Islet of Langerhans (tissue), 1 donor: ENCODE measurements around the gene RAB40B.
"Not testable (repeated sequence)": the region's sequence is repeated elsewhere in the genome, so short reads cannot be mapped to it uniquely, and the experiment has no call there.

Source experiments
- FAIRE-seq: peaks from one replicate; lab custom pipeline; 2011; peaks lifted over from hg19 to GRCh38; lab: Jason Lieb, UNC

RAB40B gene

DNA sequence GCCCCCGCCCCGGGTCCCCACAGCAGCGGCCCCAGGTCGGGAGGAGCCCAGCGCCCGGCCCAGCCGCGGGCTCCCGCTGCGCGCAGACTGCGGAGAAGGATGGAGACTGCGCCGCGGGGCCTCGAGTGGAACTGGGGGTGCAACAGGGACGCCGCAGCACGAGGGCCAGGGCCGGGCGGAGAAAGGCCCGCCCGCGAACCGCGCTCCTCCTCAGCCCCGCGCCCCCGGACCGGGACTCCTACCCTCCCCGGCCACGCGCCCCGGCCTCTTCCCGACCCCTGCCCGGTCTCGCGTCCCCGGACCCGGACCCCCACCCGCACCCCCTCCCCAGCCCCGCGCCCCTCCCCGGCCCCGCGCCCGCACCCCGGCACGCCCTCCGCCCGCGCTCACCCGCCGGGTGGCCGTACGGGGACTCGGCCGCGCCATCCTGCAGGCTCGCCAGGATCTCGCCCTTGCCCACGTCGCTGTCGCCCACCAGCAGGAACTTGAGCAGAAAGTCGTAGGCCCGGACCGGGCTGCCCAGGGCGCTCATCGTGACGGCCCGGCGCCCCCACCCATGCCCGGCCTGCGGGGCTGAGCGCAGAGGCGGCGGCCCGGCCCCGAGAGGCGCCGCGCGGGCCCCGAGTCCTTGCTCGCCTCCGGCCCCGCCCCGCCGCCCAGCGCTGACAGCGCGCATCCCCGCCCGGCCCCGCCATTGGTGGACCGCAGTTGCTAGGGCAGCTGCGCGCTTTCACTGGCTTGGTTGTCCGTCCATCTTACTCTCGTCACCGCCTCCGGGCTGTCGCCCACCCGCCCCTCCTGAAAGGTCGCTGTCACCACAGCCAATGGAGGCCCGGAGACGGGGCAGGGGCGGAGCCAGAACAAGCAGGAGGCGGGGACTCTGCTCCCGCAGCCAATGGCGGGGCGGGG lies at the start of gene RAB40B:
RAB40B (minus strand) TSS at position 634 of the 909 bp plus-strand sequence; CDS start at position 532, 102 bp downstream.
- peak; percentile 13 for FAIRE-seq

DNA sequence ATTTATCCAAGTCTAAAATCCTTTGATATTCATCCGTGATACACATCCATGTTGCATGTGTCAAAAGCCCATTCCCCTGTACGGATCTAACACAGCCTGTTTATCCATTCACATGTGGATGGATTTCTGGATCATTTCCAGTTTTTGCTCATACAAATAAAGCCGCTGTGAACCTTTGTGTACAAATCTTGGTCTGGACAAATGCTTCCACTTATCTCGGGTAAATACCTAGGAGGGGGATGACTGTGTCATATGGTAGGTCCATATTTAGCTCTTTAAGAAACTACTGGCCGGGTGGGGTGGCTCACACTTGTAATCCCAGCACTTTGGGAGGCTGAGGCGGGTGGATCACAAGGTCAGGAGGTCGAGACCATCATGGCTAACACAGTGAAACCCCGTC lies 47.0 kb upstream of the RAB40B start:
- no peak for FAIRE-seq

- FAIRE-seq = not testable (repeated sequence)
These were observed 46.2 kb upstream of the RAB40B start for GRCh38 chr17:82744736-82745135.

DNA sequence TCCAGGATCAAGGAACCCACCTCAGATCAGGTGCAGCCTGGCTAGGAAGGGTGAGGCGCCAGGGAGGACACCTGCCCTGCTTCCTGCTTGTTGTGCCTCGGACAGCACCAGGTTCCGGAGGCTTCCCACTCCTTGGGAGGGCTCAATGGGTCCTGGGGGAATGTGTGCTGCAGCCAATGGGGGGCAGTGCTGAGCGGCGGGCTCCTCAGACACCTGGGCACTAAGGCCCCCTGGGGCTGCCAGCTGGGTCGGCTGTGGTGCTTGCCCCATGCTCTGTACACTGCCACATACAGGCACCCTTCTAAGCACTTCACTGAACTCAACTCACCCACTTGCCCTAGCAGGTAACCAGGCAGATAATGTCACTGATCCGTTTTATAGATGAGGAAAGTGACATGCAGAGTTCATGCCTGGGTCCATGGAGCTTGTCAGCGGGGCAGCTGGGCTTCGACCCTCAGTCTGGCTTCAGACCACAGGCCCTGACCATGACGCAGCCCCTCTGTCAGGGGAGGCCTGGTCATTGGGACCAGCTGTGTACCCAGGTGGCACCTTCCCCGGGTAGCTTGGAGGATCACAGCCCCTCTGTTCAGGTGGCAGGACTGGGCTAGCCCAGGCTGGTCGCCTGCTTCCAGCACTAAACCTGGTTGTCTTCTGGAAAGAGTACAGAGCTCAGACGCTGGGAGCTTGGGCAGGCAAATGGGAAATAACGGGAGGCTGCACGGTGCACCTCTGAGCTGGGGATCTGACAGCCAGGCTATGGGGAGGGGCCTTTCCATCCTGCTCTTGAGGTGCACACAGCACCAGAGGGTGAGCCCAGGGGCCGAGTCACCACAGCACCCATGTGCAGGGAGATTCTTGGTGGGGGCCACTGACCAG lies 45.1 kb upstream of the RAB40B start:
- FAIRE-seq = no peak

DNA sequence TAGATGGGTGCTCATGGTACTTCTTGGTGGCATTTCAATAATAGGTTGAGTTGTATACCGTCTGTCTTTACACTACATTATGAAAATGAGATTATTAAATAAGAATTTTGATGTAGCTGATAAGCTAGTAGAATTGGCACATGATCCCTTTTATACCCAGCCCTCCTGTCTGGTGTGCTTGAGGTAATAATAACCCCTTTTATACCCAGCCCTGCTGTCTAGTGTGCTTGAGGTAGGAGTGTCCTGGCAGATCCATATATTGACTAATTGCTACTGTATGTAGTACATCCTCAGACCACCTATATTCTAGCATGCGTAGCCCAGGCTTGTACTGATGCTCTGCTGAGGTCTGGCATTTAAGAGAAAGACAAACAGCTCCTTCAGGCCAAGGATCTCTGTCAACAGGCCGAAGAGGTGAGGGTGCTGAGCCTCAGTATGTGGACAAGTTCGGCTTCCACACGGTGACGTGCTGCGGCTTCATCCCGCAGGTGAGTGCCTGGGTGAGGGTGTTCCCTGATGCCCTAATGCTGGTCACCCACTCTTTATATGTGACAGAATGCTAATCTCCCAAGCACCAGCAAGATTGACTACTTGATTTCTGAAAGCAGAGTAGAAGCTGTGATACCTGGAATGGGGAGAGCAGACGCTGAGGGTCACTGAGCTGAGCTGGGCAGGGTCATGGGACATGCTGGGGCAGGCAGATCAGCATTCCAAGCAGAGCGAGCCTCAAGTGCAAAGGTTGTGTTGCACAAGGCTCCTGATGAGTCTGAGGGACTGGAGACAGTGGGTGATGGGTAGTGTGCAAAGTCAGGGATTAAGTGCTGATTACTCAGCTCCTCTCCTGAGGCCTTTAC lies 42.6 kb upstream of the RAB40B start:
- FAIRE-seq = no peak

DNA sequence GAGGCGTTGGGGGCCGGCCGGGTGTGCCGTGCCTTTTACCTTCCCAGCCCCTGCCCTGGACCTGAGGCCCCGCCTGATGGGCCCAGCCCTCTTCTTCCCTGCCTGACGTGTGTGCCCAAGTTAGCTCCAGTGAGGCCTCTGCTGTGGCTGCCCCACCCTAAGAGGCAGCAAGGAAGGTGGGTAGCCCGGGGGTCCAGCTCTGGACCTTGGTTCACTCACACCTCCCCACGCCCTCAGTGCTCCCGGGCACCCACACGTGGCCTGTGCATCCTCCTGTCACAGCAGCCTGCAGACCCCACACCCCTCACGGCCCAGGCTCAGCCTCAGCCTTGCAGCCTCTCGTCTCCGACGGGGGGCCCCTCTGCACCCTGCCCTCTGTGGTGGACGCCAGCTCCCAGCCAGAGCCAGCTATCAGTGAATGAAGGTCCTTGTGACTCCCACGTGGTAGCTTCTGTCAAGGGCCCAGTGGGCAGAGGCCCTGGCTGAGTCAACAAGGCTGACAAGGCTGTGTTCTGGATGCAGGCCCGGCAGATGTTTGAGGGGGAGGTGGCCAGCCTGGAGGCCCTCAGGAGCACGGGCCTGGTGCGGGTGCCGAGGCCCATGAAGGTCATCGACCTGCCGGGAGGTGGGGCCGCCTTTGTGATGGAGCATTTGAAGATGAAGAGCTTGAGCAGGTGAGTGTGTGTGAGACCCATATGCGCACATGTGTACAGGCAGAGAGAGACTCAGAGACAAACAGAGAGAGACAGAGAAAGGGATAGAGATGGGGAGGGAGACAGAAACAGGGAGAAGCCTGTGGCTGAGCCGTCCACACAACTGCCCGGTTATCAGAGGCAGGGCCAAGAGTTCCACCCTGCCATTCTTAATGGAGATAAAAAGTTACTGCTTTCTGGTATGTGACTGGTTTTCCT lies 39.7 kb upstream of the RAB40B start:
- no peak for FAIRE-seq

DNA sequence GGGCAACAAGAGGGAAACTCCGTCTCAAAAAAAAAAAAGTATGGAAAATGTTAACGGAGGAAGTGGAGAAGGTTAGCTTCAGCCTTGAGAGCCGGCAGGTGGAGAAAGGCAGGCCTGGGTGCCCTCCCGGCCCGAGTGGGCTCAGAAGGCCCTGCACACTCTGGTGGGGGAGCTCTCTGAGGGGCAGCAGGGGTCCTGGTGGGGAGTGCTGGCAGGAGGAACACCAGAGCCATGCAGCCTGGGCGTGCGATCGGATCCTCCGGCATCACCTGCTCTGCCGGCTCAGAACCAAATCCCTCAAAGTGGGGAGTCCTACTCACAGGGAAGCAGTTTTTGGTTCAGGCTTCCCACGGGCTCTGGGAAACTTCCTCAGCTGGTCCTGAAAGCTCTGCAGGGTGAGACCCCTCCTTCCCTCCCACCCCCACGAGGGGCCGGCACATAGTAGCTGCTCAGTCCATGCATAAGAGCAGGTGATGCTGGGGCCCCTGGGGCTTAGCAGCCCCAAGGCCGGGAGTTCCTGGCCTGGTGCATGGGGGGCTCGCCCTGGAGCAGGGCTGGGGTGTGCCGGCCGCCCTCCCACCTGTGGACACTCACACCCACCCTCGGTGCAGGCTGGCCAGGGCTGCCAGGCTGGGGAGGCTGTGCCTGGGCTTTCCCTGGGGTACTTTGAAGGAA lies 38.1 kb upstream of the RAB40B start:
- FAIRE-seq = no peak

GRCh38 chr17:82734987-82735866 lies 36.7 kb upstream of the RAB40B start, which contains the start of gene FN3K:
TSS of gene FN3K (plus strand) at chr17:82735615. CDS start at chr17:82735637, 22 bp downstream.
- FAIRE-seq = no peak

DNA sequence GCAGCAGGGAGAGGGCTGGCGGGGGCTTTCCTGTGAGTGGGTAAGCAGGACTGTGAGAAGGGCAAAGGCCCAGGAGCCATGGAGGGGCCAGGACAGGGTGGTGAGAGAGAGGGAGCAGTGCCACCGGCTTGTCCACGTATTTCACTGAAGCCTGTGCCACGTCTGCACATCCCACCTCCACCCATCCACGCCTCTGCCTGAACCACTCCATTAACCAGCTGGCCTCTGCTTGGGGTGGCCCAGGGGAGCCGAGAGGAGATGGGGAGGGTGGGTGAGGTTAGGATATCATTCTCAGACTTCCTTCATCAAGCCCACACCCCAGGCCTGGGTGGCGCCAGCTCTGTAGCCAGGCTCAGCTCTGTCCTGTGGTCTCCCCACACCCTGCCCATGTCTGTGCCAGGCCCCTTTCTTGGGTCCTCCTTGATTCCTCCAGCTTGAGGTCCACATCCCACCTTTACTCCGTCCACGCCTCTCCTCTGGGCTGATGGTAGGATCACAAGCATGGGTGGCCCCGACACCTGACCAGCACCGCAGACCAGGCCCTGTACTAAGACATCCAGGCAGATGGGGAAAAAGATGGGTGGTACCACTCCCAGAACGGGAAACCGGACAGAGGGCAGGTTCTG lies 33.7 kb upstream of the RAB40B start:
- no peak for FAIRE-seq

GRCh38 chr17:82729479-82730260 lies 31.2 kb upstream of the RAB40B start:
- FAIRE-seq = no peak

- FAIRE-seq = no peak
These were observed 27.9 kb upstream of the RAB40B start for GRCh38 chr17:82726427-82726826.

- FAIRE-seq = no peak
These were observed 24.8 kb upstream of the RAB40B start for GRCh38 chr17:82723169-82723807.

DNA sequence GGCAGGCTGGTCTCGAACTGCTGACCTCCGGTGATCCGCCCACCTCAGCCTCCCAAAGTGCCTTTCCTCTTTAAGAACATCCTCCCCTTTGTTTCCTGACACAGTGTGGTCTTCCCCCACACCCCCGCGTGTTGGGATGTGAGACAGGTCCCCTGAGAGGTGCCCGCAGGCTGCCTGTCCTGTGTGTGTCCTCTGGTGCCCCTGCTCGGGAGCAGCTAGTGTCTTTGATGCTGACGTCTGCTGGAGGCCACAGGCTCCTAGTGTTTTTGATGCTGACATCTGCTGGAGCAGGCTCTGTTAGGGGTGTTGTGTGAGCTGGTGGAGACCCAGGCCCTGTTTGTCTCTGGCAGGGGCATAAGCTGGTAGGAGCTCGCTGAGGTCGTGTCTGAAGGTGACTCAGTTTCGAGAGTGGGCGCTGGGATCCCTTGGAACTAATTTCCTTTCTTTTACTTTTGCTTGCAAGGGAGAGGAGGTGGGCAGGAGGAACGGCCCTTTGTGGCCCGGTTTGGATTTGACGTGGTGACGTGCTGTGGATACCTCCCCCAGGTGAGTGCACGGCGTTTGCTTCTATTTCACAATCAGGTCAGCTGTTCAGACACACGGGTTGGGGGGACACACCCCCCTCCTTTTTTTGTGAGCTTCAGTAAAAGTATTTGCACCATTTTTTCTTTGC lies 24.0 kb upstream of the RAB40B start:
- FAIRE-seq = no peak

DNA sequence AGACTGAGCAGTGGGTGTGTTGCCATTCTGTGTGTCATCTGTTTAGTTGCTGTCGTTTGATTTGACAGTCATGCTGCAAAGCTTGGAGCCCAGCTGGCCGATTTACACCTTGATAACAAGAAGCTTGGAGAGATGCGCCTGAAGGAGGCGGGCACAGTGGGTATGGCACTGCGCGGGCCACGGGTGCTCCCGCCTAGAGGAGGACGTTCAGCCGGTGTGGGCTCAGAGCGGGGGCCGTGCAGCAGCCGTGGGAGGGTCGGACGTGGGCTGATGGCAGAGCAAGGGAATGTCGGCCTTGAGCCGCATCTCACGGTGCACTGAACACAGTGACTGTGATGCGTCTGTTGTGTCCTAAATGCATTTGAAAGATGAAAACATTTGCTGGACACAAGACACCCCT lies 21.7 kb upstream of the RAB40B start:
- FAIRE-seq = no peak

DNA sequence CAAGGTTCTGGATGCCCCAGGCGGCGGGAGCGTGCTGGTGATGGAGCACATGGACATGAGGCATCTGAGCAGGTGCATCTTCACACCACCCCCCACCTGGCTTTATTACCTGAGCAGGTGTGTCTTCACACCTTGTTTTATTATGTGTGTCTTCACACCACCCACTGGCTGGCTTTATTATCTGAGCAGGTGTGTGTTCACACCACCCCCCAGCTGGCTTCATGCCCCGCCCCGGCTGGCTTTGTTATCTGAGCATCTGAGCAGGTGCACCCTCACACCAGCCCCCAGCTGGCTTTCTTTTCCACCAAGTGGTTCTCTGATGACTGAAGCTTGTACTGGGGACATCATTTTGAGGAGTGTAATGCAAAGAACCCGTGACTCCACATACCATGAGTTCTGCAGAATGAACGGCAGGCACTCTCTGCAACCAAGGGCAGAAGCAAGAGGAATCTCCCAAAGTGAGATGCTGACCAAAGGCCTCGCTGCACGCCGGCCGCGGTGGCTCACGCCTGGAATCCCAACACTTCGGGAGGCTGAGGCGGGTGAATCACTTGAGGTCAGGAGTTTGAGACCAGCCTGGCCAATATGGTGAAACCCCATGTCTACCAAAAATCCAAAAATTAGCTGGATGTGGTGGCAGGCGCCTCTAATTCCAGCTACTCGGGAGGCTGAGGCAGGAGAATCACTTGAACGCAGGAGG lies 20.6 kb upstream of the RAB40B start:
- FAIRE-seq = no peak
